HPDE6-E6E7 (cell line): ENCODE results near the gene DOCK2.
A peak's percentile ranks its signal among the peaks of the same experiment; 100 is the strongest.
"Not testable (repeated sequence)": the region's sequence is repeated elsewhere in the genome, so short reads cannot be mapped to it uniquely, and the experiment has no call there.

Experiments
- DNase-seq: peaks from one replicate; pipeline ENCODE4 v3.0.0; 2011; ENCODE audit warnings: missing footprints; ENCODE audit errors: extremely low spot score

The DOCK2 gene

DNA sequence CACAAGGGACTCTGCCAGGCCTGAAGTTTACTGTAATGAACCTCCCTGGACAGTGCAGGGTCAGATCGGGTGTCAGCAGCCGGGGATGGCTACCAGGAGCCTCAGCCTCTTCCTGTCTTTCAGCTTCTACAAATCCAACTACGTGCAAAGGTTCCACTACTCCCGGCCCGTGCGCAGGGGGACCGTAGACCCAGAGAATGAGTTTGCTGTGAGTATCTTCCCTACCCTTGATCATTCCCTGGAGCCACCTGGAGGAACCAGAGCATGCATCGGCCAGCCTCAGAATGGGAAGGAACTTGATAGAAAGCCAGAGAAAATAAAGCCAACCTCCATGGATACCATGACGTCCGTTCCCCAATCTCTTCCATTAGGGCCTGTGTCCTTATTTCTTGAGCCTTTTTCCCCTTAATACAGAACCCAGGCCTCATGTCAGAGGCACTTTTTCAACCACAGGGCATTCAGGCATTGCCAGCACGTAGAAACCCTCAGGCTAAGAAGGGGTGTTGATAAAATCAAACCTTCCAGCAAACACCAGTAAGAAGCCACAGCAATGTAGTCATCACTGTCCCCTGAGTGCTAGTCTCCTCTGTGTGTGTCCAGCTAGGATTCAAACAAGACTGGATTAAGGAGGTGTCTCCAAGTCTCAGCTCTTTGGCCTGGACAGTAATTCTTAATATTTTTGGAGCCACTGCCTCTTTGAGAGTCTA, 419.6 kb downstream of the DOCK2 start:
- no peak for DNase-seq

DNA sequence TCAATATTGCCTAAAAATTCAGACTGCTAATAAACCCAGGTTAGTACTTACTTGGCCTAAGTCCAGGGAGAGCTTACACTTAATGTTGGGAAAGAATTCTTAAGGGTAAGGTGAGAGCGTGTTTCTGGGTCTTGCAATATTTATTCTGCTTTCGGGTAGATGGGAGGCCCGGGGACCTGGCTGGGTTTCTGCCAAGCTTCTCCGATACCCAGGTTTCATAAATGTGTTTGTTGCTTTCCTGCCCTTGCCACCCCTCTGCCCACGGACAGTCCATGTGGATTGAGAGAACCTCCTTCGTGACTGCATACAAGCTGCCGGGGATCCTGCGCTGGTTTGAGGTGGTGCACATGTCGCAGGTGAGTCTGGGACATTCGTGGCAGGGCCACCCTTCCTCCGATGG, 420.2 kb downstream of the DOCK2 start:
- DNase-seq: no peak

- no peak for DNase-seq
These were observed 422.1 kb downstream of the DOCK2 start for GRCh38 chr5:170059221-170059620.

- DNase-seq: no peak
These were observed 430.1 kb downstream of the DOCK2 start for GRCh38 chr5:170067152-170067551.

DNA sequence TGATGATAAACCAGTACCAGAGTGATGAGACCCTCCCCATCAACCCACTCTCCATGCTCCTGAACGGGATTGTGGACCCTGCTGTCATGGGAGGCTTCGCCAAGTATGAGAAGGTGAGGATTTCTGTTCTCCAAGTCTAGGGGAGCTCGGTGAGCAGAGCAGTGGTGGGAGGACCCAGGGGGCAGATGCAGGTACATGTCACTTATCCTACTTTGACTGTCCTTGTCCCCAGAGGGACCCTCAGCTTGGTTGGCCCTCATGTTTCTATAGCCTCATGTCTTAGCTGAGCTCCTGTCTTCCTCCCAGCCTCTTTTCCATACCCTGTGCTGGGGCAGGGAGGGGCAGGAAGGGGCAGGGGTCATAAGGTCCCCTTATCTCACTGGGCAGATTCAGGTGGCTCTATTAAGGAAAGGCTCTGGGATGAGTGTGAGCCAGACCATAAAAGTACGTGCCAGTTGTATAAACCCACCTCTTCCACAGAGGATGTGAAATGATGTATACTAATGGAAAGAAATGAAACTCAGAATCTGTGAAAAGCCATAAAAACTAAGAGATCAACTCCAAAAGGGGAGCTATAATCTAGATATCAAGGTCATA, 430.6 kb downstream of the DOCK2 start:
- DNase-seq: no peak

DNA sequence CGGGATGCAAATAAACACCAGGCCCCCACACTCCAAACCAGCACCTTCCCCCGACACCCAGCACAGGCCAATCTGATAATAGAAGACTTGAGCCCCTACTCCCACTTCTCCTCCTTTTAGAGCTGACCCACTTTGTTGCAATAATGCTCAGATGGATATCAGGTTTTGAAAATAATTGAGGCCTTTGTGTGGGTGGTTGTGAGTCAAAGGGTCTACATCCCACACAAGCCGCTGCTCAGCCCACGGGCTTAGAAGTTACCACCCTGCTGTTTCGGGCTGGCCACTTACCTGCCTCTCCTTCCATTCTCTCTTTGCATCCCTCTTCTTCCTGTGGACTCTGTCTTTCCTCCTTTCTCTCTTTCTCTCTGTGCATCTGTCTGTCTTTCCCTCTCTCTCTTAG, 432.4 kb downstream of the DOCK2 start:
- no peak for DNase-seq

DNA sequence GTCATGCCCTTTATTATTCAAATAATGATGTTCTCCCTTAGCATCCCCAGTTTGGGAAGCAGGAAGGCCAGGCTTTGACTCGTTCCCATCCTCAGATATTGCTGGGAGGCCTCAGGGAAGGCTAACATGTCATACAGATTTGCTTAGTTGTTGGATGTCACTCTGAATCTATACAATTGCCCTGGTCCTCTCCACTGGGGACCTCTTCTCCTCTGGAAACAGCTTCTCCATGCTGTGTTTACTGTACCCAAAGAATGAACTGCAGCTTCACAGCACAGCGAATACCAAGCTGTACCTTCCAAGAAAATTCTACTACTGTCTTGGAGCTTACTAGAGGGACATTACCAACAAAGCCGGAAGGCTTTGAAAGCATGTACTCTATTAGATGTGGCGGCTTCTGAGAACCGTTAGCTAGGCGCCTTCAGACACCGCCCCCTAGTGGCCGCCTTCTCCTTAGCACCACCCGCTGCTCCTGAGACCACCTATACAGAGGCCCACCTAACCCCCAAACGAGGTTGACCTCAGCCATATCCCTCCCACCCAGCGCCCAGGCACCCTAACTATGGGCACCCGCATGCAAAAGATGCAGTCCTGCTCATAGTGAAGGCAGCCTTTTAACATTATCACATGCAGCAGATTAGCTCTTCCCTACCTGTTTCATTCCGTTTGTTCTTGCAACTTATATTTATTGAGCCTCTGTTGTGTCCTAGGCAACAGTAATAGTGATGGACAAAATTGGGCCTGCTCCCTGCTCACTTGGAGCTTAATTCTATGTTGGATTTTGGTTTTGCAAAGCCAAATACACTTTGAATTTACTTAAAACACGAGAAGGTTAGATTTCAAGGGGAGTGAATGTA, 433.7 kb downstream of the DOCK2 start:
- DNase-seq: peak; percentile 15

DNA sequence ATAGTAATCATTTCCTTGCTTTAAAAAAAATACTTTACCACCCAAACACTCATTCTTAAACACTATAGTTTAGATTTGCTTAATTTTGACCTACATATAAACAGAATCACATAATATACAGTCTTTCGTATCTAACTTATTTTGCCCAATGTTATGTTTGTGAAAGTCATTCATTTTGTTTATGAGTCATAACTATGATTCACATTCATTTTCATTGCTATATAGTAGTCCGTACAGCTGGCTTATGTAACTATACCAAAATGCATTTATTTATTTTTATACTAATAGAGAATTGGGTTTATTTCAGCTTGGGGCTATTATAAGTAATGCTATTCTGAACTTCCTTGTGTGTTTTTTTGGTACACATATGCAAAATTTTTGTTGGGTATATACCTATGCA, 434.7 kb downstream of the DOCK2 start:
- no peak for DNase-seq

GRCh38 chr5:170075696-170076095, 438.6 kb downstream of the DOCK2 start:
- DNase-seq: no peak

DNA sequence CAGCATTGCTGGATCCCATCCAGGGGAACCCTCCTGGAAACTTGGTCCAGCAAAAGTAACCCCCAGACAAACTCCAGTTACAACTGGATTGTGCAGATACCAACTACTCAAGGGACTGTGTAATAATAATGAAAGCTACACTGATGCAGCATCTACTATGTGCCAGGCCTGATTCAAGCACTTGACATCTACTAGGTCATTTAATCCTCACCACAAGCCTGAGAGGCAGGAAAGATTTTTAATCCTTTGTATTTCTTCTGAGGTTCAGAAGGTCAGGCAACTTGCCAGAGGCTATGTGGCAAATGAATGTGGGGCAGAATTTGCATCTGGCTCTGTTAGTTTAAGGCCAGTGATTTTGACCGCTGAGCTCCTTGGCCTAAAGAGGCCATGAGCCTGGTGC, 439.1 kb downstream of the DOCK2 start:
- DNase-seq: no peak

DNA sequence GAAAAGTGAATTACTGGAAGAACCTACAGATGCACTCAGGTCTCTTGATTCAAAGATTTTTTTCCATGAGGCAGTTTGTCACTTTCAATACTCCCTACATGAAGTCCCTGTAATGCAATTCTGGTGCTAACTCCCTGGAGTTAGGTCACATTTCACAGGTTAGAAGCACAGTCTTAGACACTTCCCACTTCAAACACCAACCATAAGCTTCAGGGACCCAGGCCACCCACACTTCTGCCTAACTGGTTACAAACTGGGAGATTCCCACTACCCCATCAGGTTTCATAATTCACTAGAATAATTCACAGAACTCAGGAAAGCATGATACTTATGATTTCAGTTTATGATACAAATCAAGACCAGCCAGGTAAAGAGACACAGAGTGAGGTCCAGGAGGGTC, 439.7 kb downstream of the DOCK2 start:
- DNase-seq: no peak

GRCh38 chr5:170077526-170077925, 440.5 kb downstream of the DOCK2 start:
- DNase-seq: no peak

DNA sequence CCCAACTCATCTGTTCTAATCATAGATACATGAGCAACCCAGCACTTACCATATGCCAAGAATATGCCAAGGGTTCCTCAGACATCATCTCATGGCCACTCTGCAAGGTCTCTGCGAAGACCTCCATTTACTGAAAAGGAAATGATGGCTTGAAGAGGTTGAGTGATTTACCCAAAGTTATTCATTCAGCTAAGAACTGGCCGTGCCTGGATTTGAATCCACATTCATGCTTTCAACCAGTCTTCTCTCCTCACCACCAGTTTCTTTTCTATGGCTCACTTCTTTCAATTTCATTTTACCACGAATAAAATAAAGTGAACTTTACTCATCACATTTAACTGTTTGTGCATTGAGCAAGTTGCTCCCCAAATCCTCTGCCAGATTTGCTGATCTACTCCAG, 441.4 kb downstream of the DOCK2 start:
- no peak for DNase-seq

- DNase-seq: no peak
These were observed 441.9 kb downstream of the DOCK2 start for GRCh38 chr5:170078931-170079330.

DNA sequence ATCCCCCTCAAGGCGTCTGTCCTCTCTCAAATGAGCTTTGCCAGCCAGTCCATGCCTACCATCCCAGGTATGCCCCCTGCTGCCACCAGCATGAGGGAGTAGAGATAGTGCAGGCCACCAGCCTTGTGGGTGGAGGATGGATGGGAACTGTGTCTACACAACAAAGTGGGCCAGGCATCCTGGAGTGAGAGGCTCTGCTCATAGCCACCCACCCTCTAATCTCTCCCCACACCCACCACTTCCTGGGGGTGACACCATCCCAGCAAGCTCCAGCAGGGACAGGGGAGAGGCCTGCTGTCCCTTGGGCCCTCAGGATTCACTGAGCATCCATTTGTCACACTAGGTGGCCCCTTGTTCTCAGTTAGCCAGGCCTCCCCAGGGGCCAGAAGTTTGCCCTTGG, 443.1 kb downstream of the DOCK2 start:
- no peak for DNase-seq

- DNase-seq: no peak
These were observed 443.8 kb downstream of the DOCK2 start for GRCh38 chr5:170080786-170081445.

DNA sequence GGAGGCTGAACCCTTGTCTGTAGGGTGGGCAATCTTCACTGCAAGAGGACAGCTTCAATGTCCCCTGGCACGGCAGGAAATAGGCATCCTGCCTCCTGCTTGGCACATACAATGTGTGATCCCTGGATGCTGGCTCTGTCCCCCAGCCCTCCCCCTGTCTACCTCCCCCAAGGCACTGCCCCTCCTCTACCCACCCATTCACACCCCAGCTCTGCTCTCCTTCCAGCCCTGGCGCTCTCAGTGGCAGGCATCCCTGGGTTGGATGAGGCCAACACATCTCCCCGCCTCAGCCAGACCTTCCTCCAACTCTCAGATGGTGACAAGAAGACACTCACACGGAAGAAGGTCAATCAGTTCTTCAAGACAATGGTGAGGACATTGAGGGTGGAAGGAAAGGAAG, 444.5 kb downstream of the DOCK2 start:
- DNase-seq: no peak

GRCh38 chr5:170082701-170083100, 445.6 kb downstream of the DOCK2 start:
- DNase-seq: no peak

DNA sequence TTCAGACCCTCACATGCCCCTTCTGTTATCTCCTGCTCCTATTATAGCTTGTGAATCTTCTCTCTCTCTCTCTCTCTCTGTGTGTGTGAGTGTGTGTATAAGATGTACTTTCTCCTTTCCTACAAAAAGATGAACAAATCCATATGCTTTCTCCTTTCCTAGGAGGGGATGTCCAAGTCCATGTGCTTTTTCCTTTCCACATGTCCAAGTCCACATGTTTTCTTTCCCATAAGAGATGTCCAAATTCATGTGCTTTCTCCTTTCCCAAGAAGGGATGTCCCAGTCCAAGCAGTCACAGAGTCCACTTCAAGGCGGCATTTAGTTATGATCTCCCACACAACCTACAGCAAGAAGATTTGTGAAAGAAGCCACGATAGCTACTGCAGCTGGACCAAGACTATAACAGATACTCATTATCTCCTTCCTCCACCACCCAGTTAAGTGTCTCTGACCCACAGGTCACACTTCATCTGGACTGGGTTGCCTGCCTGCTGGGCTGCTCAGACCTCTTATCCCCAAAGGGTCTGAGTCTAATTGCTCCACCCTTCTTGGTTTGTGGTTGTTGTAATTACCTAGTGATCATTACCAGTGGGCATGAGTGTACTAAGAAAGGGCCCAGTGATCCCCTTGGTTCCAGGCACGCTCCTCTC, 450.2 kb downstream of the DOCK2 start:
- no peak for DNase-seq

- DNase-seq: no peak
These were observed 455.5 kb downstream of the DOCK2 start for GRCh38 chr5:170092455-170093101.

DNA sequence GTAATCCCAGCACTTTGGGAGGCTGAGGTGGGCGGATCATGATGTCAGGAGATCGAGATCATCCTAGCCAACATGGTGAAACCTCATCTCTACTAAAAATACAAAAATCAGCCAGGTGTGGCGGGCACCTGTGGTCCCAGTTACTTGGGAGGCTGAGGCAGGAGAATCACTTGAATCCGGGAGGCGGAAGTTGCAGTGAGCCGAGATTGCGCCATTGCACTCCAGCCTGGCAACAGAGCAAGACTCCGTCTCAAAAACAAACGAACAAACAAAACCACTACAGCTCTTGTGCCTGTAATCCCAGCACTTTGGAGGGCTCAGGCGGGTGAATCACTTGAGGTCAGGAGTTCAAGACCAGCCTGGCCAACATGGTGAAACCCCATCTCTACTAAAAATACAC, 457.3 kb downstream of the DOCK2 start:
- DNase-seq: not testable (repeated sequence)
